Neural crest cell (in vitro differentiated cells): ENCODE measurements around the gene ARMCX1. TPM values are rescaled to one million over a fixed set of nuclear protein-coding genes. Genes with fewer than 3 reads are reported as not detected.
"Not testable (repeated sequence)": the region's sequence is repeated elsewhere in the genome, so short reads cannot be mapped to it uniquely, and the experiment has no call there.

Source experiments
- DNase-seq: peaks from one replicate; pipeline ENCODE4 v3.0.0; 2021; ENCODE audit warnings: low read depth, mixed read lengths, low spot score
- H3K27ac Mint-ChIP-seq: one replicate; pipeline ENCODE4 v1.8.0; 2021; ENCODE audit warnings: mild to moderate bottlenecking, mixed read lengths; ENCODE audit not compliant: unreplicated experiment
- H3K27me3 Mint-ChIP-seq: 2 replicates; pipeline ENCODE4 v1.8.0; 2021; ENCODE audit warnings: low read depth, mild to moderate bottlenecking, mixed read lengths
- H3K36me3 Mint-ChIP-seq: 2 replicates; pipeline ENCODE4 v1.8.0; 2021; ENCODE audit warnings: low read depth, mild to moderate bottlenecking, mixed read lengths
- H3K4me1 Mint-ChIP-seq: 2 replicates; pipeline ENCODE4 v1.8.0; 2021; ENCODE audit warnings: mixed read lengths
- H3K4me3 Mint-ChIP-seq: one replicate; pipeline ENCODE4 v1.8.0; 2021; ENCODE audit warnings: mild to moderate bottlenecking, mixed read lengths
- H3K9me3 Mint-ChIP-seq: 2 replicates; pipeline ENCODE4 v1.8.0; 2021; ENCODE audit warnings: mixed read lengths
- total RNA-seq: library from RNA; stranded (reverse); gene quantifications from 2 replicates; pipeline ENCODE4 v1.2.1, GENCODE V29; 2021
- TF ChIP-seq, protein P1 (sequence below): fragments of 200-600 bp; sonication (generic); conservative IDR thresholded peaks from 2 replicates; pipeline ENCODE4 v1.5.0; 2021; ENCODE audit warnings: antibody characterized with exemption, mild to moderate bottlenecking

Gene ARMCX1
- total RNA-seq, 1 donor from 2014 or later = 30.0 TPM

- Mint-ChIP-seq H3K27ac (peak overlapping the region; percentile 98), H3K4me1 (peaks cover 19% of the 10 kb centered on the region), H3K36me3 (peaks cover 23% of the 10 kb centered on the region), H3K4me3 (peak overlapping the region; percentile 94), H3K27me3 (no peaks in the 10 kb centered on the region), H3K9me3 (peaks cover 6% of the 10 kb centered on the region)
- TF ChIP-seq, protein P1, sequence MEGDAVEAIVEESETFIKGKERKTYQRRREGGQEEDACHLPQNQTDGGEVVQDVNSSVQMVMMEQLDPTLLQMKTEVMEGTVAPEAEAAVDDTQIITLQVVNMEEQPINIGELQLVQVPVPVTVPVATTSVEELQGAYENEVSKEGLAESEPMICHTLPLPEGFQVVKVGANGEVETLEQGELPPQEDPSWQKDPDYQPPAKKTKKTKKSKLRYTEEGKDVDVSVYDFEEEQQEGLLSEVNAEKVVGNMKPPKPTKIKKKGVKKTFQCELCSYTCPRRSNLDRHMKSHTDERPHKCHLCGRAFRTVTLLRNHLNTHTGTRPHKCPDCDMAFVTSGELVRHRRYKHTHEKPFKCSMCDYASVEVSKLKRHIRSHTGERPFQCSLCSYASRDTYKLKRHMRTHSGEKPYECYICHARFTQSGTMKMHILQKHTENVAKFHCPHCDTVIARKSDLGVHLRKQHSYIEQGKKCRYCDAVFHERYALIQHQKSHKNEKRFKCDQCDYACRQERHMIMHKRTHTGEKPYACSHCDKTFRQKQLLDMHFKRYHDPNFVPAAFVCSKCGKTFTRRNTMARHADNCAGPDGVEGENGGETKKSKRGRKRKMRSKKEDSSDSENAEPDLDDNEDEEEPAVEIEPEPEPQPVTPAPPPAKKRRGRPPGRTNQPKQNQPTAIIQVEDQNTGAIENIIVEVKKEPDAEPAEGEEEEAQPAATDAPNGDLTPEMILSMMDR = no peak
- peak; percentile 34 for DNase-seq
These were observed 518 bp downstream of the ARMCX1 start for GRCh38 chrX:101550751-101551379.

- peaks cover 19% of the 10 kb centered on the region for H3K4me1 Mint-ChIP-seq
- no peaks in the 10 kb centered on the region for H3K27me3 Mint-ChIP-seq
These were observed 1.0 kb downstream of the ARMCX1 start for GRCh38 chrX:101551380-101551767.

GRCh38 chrX:101552714-101553113, 2.4 kb downstream of the ARMCX1 start:
- Mint-ChIP-seq H3K9me3 (peaks cover 6% of the 10 kb centered on the region), H3K4me1 (peaks cover 19% of the 10 kb centered on the region), H3K4me3 (peak overlapping the region; percentile 34), H3K36me3 (peaks cover 23% of the 10 kb centered on the region), H3K27ac (peak overlapping the region; percentile 80), H3K27me3 (no peaks in the 10 kb centered on the region)
- TF ChIP-seq, protein P1 = no peak
- DNase-seq = no peak

More at GRCh38 chrX:101551380-101551767, 1.0 kb downstream of the ARMCX1 start:
- TF ChIP-seq, protein P1 = no peak
- Mint-ChIP-seq H3K9me3 (peaks cover 6% of the 10 kb centered on the region), H3K36me3 (peaks cover 23% of the 10 kb centered on the region), H3K4me3 (peak overlapping the region; percentile 94), H3K27ac (peak overlapping the region; percentile 67)
- DNase-seq = no peak

- H3K4me3 Mint-ChIP-seq = no peak overlapping the region
- peaks cover 3% of the 10 kb centered on the region for H3K36me3 Mint-ChIP-seq
- H3K9me3 Mint-ChIP-seq = peaks cover 2% of the 10 kb centered on the region
- H3K27me3 Mint-ChIP-seq = peaks cover 2% of the 10 kb centered on the region
- DNase-seq = no peak
- H3K27ac Mint-ChIP-seq = no peak overlapping the region
- TF ChIP-seq, protein P1 = no peak
- no peaks in the 10 kb centered on the region for H3K4me1 Mint-ChIP-seq
These were observed 14.3 kb downstream of the ARMCX1 start for GRCh38 chrX:101564651-101565050.

GRCh38 chrX:101595739-101596419, 45.5 kb downstream of the ARMCX1 start:
- Mint-ChIP-seq H3K4me3 (no peak overlapping the region), H3K36me3 (no peaks in the 10 kb centered on the region), H3K27ac (no peak overlapping the region), H3K4me1 (no peaks in the 10 kb centered on the region), H3K9me3 (no peaks in the 10 kb centered on the region), H3K27me3 (peaks cover 7% of the 10 kb centered on the region)
- TF ChIP-seq, protein P1 = peak; percentile 74
- peak; percentile 41 for DNase-seq

GRCh38 chrX:101599592-101599991, 49.2 kb downstream of the ARMCX1 start:
- H3K27ac Mint-ChIP-seq, H3K36me3 Mint-ChIP-seq, H3K4me1 Mint-ChIP-seq, H3K27me3 Mint-ChIP-seq, H3K9me3 Mint-ChIP-seq, DNase-seq, H3K4me3 Mint-ChIP-seq: not testable (repeated sequence)
